B cell (primary cell): Measurements from ENCODE around the gene NOS3. TPM values are rescaled to one million over a fixed set of nuclear protein-coding genes. Genes with fewer than 3 reads are reported as not detected.

Source experiments
- ATAC-seq: fragments of 200-7000 bp; cut with Tn5 transposase; one replicate; pipeline ENCODE4 v1.10.0; 2021; ENCODE audit warnings: low read depth, mild to moderate bottlenecking, moderate number of reproducible peaks, moderate library complexity
- CTCF ChIA-PET: fragments of 350-600 bp; sonication (Branson Sonifier 250); formaldehyde crosslinking; loops from one replicate; lab custom pipeline; 2021; ENCODE audit warnings: antibody characterized with exemption, inconsistent platforms; lab: Charles Lee
- POLR2A ChIA-PET: fragments of 350-600 bp; sonication (Branson Sonifier 250); formaldehyde crosslinking; loops from one replicate; lab custom pipeline; 2021; ENCODE audit warnings: antibody characterized with exemption; lab: Charles Lee
- DNase-seq: peaks from one replicate; pipeline ENCODE4 v3.0.0; 2013
- H2AFZ ChIP-seq: 2 replicates; pipeline ENCODE4 v1.6.1; 2012; ENCODE audit warnings: mild to moderate bottlenecking, low read depth, low read length; ENCODE audit not compliant: insufficient read depth, poor library complexity, severe bottlenecking
- H3K27ac ChIP-seq, 2 donors: 1 replicate in 1 of 2; 2 replicates in 1 of 2; pipeline ENCODE4 v1.5.1; 2012 to 2013; ENCODE audit warnings: low read length in 2 of 2, mild to moderate bottlenecking in 2 of 2, moderate library complexity in 1 of 2
- H3K27me3 ChIP-seq, 4 experiments: fragments of 200-600 bp in 1 of 4; sonication (generic) in 1 of 4; replicated peaks in 1 of 4; 1 replicate in 2 of 4; 2 replicates in 2 of 4; pipeline versions ENCODE4 v1.6.1 to v1.7.0; 2013 to 2016; ENCODE audit warnings: low read length in 3 of 4, mild to moderate bottlenecking in 2 of 4, mixed read lengths in 1 of 4, moderate library complexity in 1 of 4; ENCODE audit not compliant: insufficient read depth in 4 of 4, control insufficient read depth in 3 of 4; ENCODE audit errors: control extremely low read depth in 1 of 4
- H3K36me3 ChIP-seq, 2 experiments: replicated peaks in 1 of 2; 1 replicate in 1 of 2; 2 replicates in 1 of 2; pipeline versions ENCODE4 v1.6.1 to v1.7.1; 2013; ENCODE audit warnings: low read length in 1 of 2; ENCODE audit not compliant: insufficient read depth in 2 of 2, control insufficient read depth in 1 of 2; ENCODE audit errors: control extremely low read depth in 1 of 2, extremely low read depth in 1 of 2
- H3K4me1 ChIP-seq, 2 donors: fragments of 200-600 bp in 1 of 2; sonication (generic) in 1 of 2; 1 replicate in 1 of 2; 2 replicates in 1 of 2; pipeline versions ENCODE4 v1.5.1 to v1.6.1; 2013 to 2017; ENCODE audit warnings: low read length in 2 of 2; ENCODE audit not compliant: control insufficient read depth in 2 of 2, insufficient read depth in 2 of 2
- H3K4me2 ChIP-seq: replicated peaks from 2 replicates; pipeline ENCODE3; 2012; ENCODE audit warnings: mild to moderate bottlenecking, low read depth, low read length; ENCODE audit not compliant: poor library complexity, severe bottlenecking
- H3K4me3 ChIP-seq, 5 experiments: fragments of 200-600 bp in 1 of 5; sonication (generic) in 1 of 5; 1 replicate in 3 of 5; 2 replicates in 2 of 5; pipeline versions ENCODE4 v1.5.1 to v1.7.0; 2011 to 2016; ENCODE audit warnings: low read length in 4 of 5, mild to moderate bottlenecking in 4 of 5, low read depth in 2 of 5, control low read depth in 1 of 5, moderate library complexity in 1 of 5; ENCODE audit not compliant: insufficient read depth in 1 of 5; ENCODE audit errors: control extremely low read depth in 1 of 5, extremely low read depth in 1 of 5
- H3K79me2 ChIP-seq: fragments of 200-600 bp; sonication (generic); one replicate; pipeline ENCODE4 v1.6.0; 2016; ENCODE audit warnings: low read length; ENCODE audit not compliant: control insufficient read depth, insufficient read depth
- H3K9ac ChIP-seq: fragments of 200-600 bp; sonication (generic); 2 replicates; pipeline ENCODE4 v1.6.1; 2017; ENCODE audit warnings: mild to moderate bottlenecking, low read length, moderate library complexity
- H3K9me3 ChIP-seq, 3 donors: one replicate each; pipeline versions ENCODE4 v1.6.1 to v1.7.1; 2013; ENCODE audit warnings: low read length in 2 of 3; ENCODE audit not compliant: control insufficient read depth in 2 of 3, insufficient read depth in 1 of 3; ENCODE audit errors: control extremely low read depth in 1 of 3
- H4K20me1 ChIP-seq: 2 replicates; pipeline ENCODE4 v1.6.0; 2012; ENCODE audit warnings: mild to moderate bottlenecking, low read length; ENCODE audit not compliant: insufficient read depth, control insufficient read depth, poor library complexity, severe bottlenecking
- H3K27ac Mint-ChIP-seq: one replicate; pipeline ENCODE4 v1.8.0; 2021; ENCODE audit warnings: mixed read lengths
- H3K27me3 Mint-ChIP-seq: one replicate; pipeline ENCODE4 v1.8.0; 2021; ENCODE audit warnings: mixed read lengths
- H3K4me1 Mint-ChIP-seq: one replicate; pipeline ENCODE4 v1.8.0; 2021; ENCODE audit warnings: mixed read lengths
- H3K4me3 Mint-ChIP-seq: one replicate; pipeline ENCODE4 v1.8.0; 2021; ENCODE audit warnings: mixed read lengths
- H3K9me3 Mint-ChIP-seq: one replicate; pipeline ENCODE4 v1.8.0; 2022; ENCODE audit warnings: mixed read lengths; ENCODE audit not compliant: insufficient read depth
- EZH2 ChIP-seq: IDR thresholded peaks from 2 replicates; pipeline ENCODE4 v1.6.1; 2012; ENCODE audit warnings: borderline replicate concordance, low read depth, mild to moderate bottlenecking, moderate library complexity, low read length; ENCODE audit not compliant: insufficient read depth, poor library complexity, severe bottlenecking
- WGBS: methylation state at CpG from one replicate; pipeline ENCODE4 v1.1.5; 2013; ENCODE audit warnings: missing lambda C conversion rate; ENCODE audit not compliant: insufficient coverage; 5-methylcytosine and 5-hydroxymethylcytosine counted together
- intact Hi-C: fragments of 100-400 bp; cut with micrococcal nuclease; formaldehyde crosslinking; loops from one replicate; pipeline ENCODE4 v1.10.0; 2022
- polyA plus RNA-seq: library from polyadenylated mRNA; depleted of rRNA; stranded (reverse); fragments of >200 nt; gene quantifications from 2 replicates; pipeline ENCODE4 v1.2.3, GENCODE V29; 2012
- total RNA-seq, 2 donors: library from RNA; stranded (reverse); fragments of 120-200 nt in 1 of 2; gene quantifications; 1 replicate in 1 of 2; 2 replicates in 1 of 2; pipeline versions ENCODE4 v1.2.3 to v1.2.4, GENCODE V29; 2013 to 2022
- TF ChIP-seq, protein P1 (sequence below): fragments of 200-600 bp; IDR thresholded peaks from one replicate; pipeline ENCODE4 v1.8.0; 2022; ENCODE audit warnings: antibody characterized with exemption, mild to moderate bottlenecking

Gene NOS3
- total and polyA plus RNA-seq, 2 donors (not counting 1 experiment from before 2014, with no cell fraction given) = 0.39 to 0.54 TPM

DNA sequence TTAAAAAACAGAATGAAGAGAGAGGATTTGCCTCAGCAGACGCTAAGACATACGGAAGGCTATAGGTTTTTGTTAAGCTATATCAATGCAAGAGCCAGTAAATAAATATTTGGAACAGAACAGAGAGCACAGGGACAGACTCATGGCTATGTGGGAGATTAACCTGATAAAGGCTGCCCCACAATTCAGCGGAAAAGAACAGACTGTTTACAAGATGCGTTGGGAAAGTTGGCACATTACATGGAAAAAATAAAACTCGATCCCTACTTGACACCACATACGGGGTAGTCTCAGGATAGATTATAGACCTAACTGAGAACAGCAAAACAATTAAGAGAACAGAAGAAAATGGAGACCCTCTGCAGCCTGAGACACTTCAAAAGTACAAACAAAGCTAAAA, 23.5 kb upstream of the NOS3 start:
- 96% methylated on average over 3 of the region's 6 CpGs for WGBS
- Histone ChIP-seq H3K9me3 (no peaks in the 10 kb centered on the region), H2AFZ (no peak overlapping the region), H3K27me3 (peaks cover 0 to 29% (median 0%) of the 10 kb centered on the region in 4 experiments), H3K27ac (no peak overlapping the region), H3K9ac (no peak overlapping the region), H4K20me1 (no peaks in the 10 kb centered on the region), H3K36me3 (no peaks in the 10 kb centered on the region), H3K4me1 (peaks cover 3 to 5% of the 10 kb centered on the region in 2 donors), H3K4me2 (no peak overlapping the region), H3K4me3 (no peak overlapping the region), H3K79me2 (no peaks in the 10 kb centered on the region)
- H3K9me3 Mint-ChIP-seq = no peaks in the 10 kb centered on the region
- no peak for TF ChIP-seq EZH2
- TF ChIP-seq, protein P1, sequence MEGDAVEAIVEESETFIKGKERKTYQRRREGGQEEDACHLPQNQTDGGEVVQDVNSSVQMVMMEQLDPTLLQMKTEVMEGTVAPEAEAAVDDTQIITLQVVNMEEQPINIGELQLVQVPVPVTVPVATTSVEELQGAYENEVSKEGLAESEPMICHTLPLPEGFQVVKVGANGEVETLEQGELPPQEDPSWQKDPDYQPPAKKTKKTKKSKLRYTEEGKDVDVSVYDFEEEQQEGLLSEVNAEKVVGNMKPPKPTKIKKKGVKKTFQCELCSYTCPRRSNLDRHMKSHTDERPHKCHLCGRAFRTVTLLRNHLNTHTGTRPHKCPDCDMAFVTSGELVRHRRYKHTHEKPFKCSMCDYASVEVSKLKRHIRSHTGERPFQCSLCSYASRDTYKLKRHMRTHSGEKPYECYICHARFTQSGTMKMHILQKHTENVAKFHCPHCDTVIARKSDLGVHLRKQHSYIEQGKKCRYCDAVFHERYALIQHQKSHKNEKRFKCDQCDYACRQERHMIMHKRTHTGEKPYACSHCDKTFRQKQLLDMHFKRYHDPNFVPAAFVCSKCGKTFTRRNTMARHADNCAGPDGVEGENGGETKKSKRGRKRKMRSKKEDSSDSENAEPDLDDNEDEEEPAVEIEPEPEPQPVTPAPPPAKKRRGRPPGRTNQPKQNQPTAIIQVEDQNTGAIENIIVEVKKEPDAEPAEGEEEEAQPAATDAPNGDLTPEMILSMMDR = no peak
- H3K4me3 Mint-ChIP-seq = no peak overlapping the region
- intact Hi-C loops = no loop called here
- ChIA-PET CTCF (interaction anchor here (1.3 kb wide), 1 partner anchor 18 kb away, joined by 3 read pairs; no protein-coding TSS in a partner anchor), POLR2A (no interaction called here)
- no peak for ATAC-seq
- no peak overlapping the region for H3K27ac Mint-ChIP-seq
- no peak for DNase-seq
- peaks cover 24% of the 10 kb centered on the region for H3K27me3 Mint-ChIP-seq
- H3K4me1 Mint-ChIP-seq = peaks cover 2% of the 10 kb centered on the region

GRCh38 chr7:150968056-150968733, 22.6 kb upstream of the NOS3 start:
- H3K4me3 ChIP-seq = no peak overlapping the region
- POLR2A ChIA-PET = no interaction called here
- no peak overlapping the region for H2AFZ ChIP-seq
- no peaks in the 10 kb centered on the region for H4K20me1 ChIP-seq
- H3K4me2 ChIP-seq = no peak overlapping the region
- peaks cover 6% of the 10 kb centered on the region for H3K4me1 Mint-ChIP-seq
- no peaks in the 10 kb centered on the region for H3K79me2 ChIP-seq
- H3K9me3 ChIP-seq = no peaks in the 10 kb centered on the region
- H3K36me3 ChIP-seq = no peaks in the 10 kb centered on the region
- WGBS = 50% methylated on average over 2 of the region's 15 CpGs
- peaks cover 18% of the 10 kb centered on the region for H3K27me3 Mint-ChIP-seq
- no peak overlapping the region for H3K9ac ChIP-seq
- H3K27ac Mint-ChIP-seq = no peak overlapping the region
- CTCF ChIA-PET = interaction anchor here (0.8 to 3.1 kb wide), 3 partner anchors 17 to 19 kb away, joined by 3 to 8 read pairs (median 3); no protein-coding TSS in a partner anchor
- no peak for ATAC-seq
- no peak for DNase-seq
- H3K4me1 ChIP-seq = peaks cover 0 to under 1% of the 10 kb centered on the region in 2 donors
- no peaks in the 10 kb centered on the region for H3K9me3 Mint-ChIP-seq
- H3K27me3 ChIP-seq = peaks cover 0 to 20% (median 0%) of the 10 kb centered on the region in 4 experiments
- no peak overlapping the region for H3K4me3 Mint-ChIP-seq
- intact Hi-C loops = no loop called here
- TF ChIP-seq EZH2 = no peak
- TF ChIP-seq, protein P1 = no peak
- no peak overlapping the region for H3K27ac ChIP-seq
